ENCODE results near the gene COL20A1.
A peak's percentile ranks its signal among the peaks of the same experiment; 100 is the strongest.

Gene COL20A1

GRCh38 chr20:63273059-63273579 lies 19.9 kb upstream of the COL20A1 start:
- H3K4me3 ChIP-seq (ENCODE audit: low read depth, low read length): peak overlapping the region; percentile 86
- DNase-seq (ENCODE audit: low read depth): no peak
- TF ChIP-seq POLR2A (IDR thresholded peaks at IDR 0.05; ENCODE audit: extremely low read depth, insufficient read length) (no peak), CTCF (IDR thresholded peaks at IDR 0.05; ENCODE audit: low read depth, low read length) (no peak), MAX (IDR thresholded peaks at IDR 0.05; ENCODE audit: low read depth, low read length) (no peak), MYC (IDR thresholded peaks at IDR 0.05; ENCODE audit: low read depth, low read length) (no peak)

GRCh38 chr20:63273635-63274380 lies 19.2 kb upstream of the COL20A1 start:
- DNase-seq (ENCODE audit: low read depth): peak; percentile 55
- TF ChIP-seq MYC (IDR thresholded peaks at IDR 0.05; ENCODE audit: low read depth, low read length): no peak
- TF ChIP-seq CTCF (IDR thresholded peaks at IDR 0.05; ENCODE audit: low read depth, low read length): no peak
- peak overlapping the region; percentile 86 for H3K4me3 ChIP-seq (ENCODE audit: low read depth, low read length)

GRCh38 chr20:63274381-63275228 lies 18.4 kb upstream of the COL20A1 start:
- H3K4me3 ChIP-seq (ENCODE audit: low read depth, low read length): no peak overlapping the region
- TF ChIP-seq CTCF (IDR thresholded peaks at IDR 0.05; ENCODE audit: low read depth, low read length) (no peak), MAX (IDR thresholded peaks at IDR 0.05; ENCODE audit: low read depth, low read length) (no peak), MYC (IDR thresholded peaks at IDR 0.05; ENCODE audit: low read depth, low read length) (no peak), POLR2A (IDR thresholded peaks at IDR 0.05; ENCODE audit: extremely low read depth, insufficient read length) (no peak)
- no peak for DNase-seq (ENCODE audit: low read depth)

- TF ChIP-seq MAX (IDR thresholded peaks at IDR 0.05; ENCODE audit: low read depth, low read length) (no peak), CTCF (IDR thresholded peaks at IDR 0.05; ENCODE audit: low read depth, low read length) (no peak), MYC (IDR thresholded peaks at IDR 0.05; ENCODE audit: low read depth, low read length) (no peak), POLR2A (IDR thresholded peaks at IDR 0.05; ENCODE audit: extremely low read depth, insufficient read length) (no peak)
- DNase-seq (ENCODE audit: low read depth): no peak
- no peak overlapping the region for H3K4me3 ChIP-seq (ENCODE audit: low read depth, low read length)
Observed at GRCh38 chr20:63275825-63276224, 17.2 kb upstream of the COL20A1 start.

GRCh38 chr20:63276956-63277355 lies 16.0 kb upstream of the COL20A1 start:
- no peak for DNase-seq (ENCODE audit: low read depth)
- H3K4me3 ChIP-seq (ENCODE audit: low read depth, low read length): no peak overlapping the region
- no peak for TF ChIP-seq CTCF (IDR thresholded peaks at IDR 0.05; ENCODE audit: low read depth, low read length)
- no peak for TF ChIP-seq MAX (IDR thresholded peaks at IDR 0.05; ENCODE audit: low read depth, low read length)
- no peak for TF ChIP-seq POLR2A (IDR thresholded peaks at IDR 0.05; ENCODE audit: extremely low read depth, insufficient read length)
- no peak for TF ChIP-seq MYC (IDR thresholded peaks at IDR 0.05; ENCODE audit: low read depth, low read length)

All from NB4 (cell line).